ENCODE measurements around the gene BAIAP2. TPM values are rescaled to one million over a fixed set of nuclear protein-coding genes. Genes with fewer than 3 reads are reported as not detected.
A peak's percentile ranks its signal among the peaks of the same experiment; 100 is the strongest.

The BAIAP2 gene
- total and polyA plus RNA-seq, 2 of the 13 experiments (the other 11 are each of a cell fraction or from before 2014, with no cell fraction given): 22.5 to 24.0 TPM

GRCh38 chr17:80987941-80988461 lies 47.0 kb upstream of the BAIAP2 start:
- POLR2A ChIA-PET: interaction anchor here (0.7 to 2.1 kb wide), 10 partner anchors 9 to 1050 kb away, joined by 3 to 6 read pairs (median 4); partner anchors contain the start of gene CEP131
- H2AFZ ChIP-seq (ENCODE audit: low read length): no peak overlapping the region
- FAIRE-seq: no peak
- peaks cover 67% of the 10 kb centered on the region for H3K4me1 ChIP-seq (ENCODE audit: insufficient read depth, low read length)
- H3K27me3 ChIP-seq (ENCODE audit: control insufficient read depth in 1 of 2, insufficient read depth in 2 of 2, low read length in 2 of 2): peaks cover 3 to 45% of the 10 kb centered on the region in 2 experiments; a peak in 4 of 5 replicates
- H3K27ac ChIP-seq (ENCODE audit: extremely low read length, insufficient read depth, low read length): no peak overlapping the region
- CTCF ChIA-PET (ENCODE audit: low intra/inter-chr PET ratio, low total read pairs): interaction anchor here (2.9 kb wide), 1 partner anchor 114 kb away, joined by 39 read pairs; no protein-coding TSS in a partner anchor
- H3K9me3 ChIP-seq (ENCODE audit: low read length): no peaks in the 10 kb centered on the region
- peak; percentile 8 for ATAC-seq
- no peaks in the 10 kb centered on the region for H4K20me1 ChIP-seq (ENCODE audit: insufficient read depth, low read length)
- peak; percentile 51 for DNase-seq (ENCODE audit: low spot score)
- H3K9ac ChIP-seq (ENCODE audit: insufficient read depth, low read depth, low read length): peak overlapping the region; percentile 35
- no peaks in the 10 kb centered on the region for H3K79me2 ChIP-seq (ENCODE audit: insufficient read depth, low read length)
- WGBS (ENCODE audit: low lambda C conversion rate): 3% methylated on average over 6 of the region's 16 CpGs
- BruUV-seq (replicated peaks): no TSS peak
- no peaks in the 10 kb centered on the region for H3K36me3 ChIP-seq (replicated peaks in 1 of 2; ENCODE audit: control insufficient read depth in 1 of 2, insufficient read depth in 2 of 2, low read length in 2 of 2)
- H3K4me3 ChIP-seq (replicated peaks in 1 of 3; ENCODE audit: insufficient read depth in 1 of 3, low read depth in 2 of 3, low read length in 3 of 3): peak overlapping the region; percentile 19 to 74 (median 21)
- in situ Hi-C loops (cut with HindIII; ENCODE audit: extremely low pct_ligation_motif_present, low pct_unique_long_range_greater_than_20kb) (loop anchor here (5.0 kb wide), 1 partner anchor 109 kb away; no protein-coding TSS in a partner anchor), intact Hi-C loops (cut with micrococcal nuclease; ENCODE audit: unreplicated experiment) (no loop called here)
- peak overlapping the region; percentile 88 for H3K4me2 ChIP-seq (ENCODE audit: low read depth, low read length)
- TF ChIP-seq PBX3 (CRISPR knock-in tag; IDR thresholded peaks at IDR 0.05; ENCODE audit: borderline replicate concordance) (no peak), CCDC6 (CRISPR knock-in tag; IDR thresholded peaks at IDR 0.05) (no peak; the same call in 1 of the 2 replicates), ELF1 (CRISPR knock-in tag; IDR thresholded peaks at IDR 0.05) (0 out of 2 replicates have a peak, but pooled peaks have one; percentile 11), ZNF672 (CRISPR knock-in tag; IDR thresholded peaks at IDR 0.05) (no peak), ZHX1 (CRISPR knock-in tag; IDR thresholded peaks at IDR 0.05; ENCODE audit: low read depth) (no peak), ZNF629 (CRISPR knock-in tag; conservative IDR thresholded peaks at IDR 0.05) (no peak), JUN (CRISPR knock-in tag; IDR thresholded peaks at IDR 0.05) (no peak), NFKBIZ (CRISPR knock-in tag; IDR thresholded peaks at IDR 0.05) (no peak), ZNF644 (CRISPR knock-in tag; IDR thresholded peaks at IDR 0.05; ENCODE audit: low read depth) (no peak), ONECUT2 (CRISPR knock-in tag; IDR thresholded peaks at IDR 0.05) (no peak), ZNF782 (CRISPR knock-in tag; IDR thresholded peaks at IDR 0.05; ENCODE audit: borderline replicate concordance) (no peak), NFYC (CRISPR knock-in tag; IDR thresholded peaks at IDR 0.05) (no peak), BRCA1 (CRISPR knock-in tag; IDR thresholded peaks at IDR 0.05) (no peak), THAP11 (CRISPR knock-in tag; IDR thresholded peaks at IDR 0.05) (peak; percentile 39; the same call in 1 of the 2 replicates), ZNF333 (CRISPR knock-in tag; IDR thresholded peaks at IDR 0.05; ENCODE audit: borderline replicate concordance) (no peak), HES4 (CRISPR knock-in tag; IDR thresholded peaks at IDR 0.05; ENCODE audit: borderline replicate concordance) (0 out of 2 replicates have a peak, but pooled peaks have one; percentile 32), GATAD1 (CRISPR knock-in tag; IDR thresholded peaks at IDR 0.05) (peak; percentile 82), ASH2L (IDR thresholded peaks at IDR 0.05; ENCODE audit: insufficient read length, low read depth, low read length) (no peak), ZC3H13 (CRISPR knock-in tag; IDR thresholded peaks at IDR 0.05) (no peak), KMT2A (CRISPR knock-in tag; IDR thresholded peaks at IDR 0.05) (0 out of 2 replicates have a peak, but pooled peaks have one; percentile 38), HOXA3 (CRISPR knock-in tag; IDR thresholded peaks at IDR 0.05) (0 out of 2 replicates have a peak, but pooled peaks have one; percentile 22), ZMYM2 (CRISPR knock-in tag; IDR thresholded peaks at IDR 0.05) (no peak), PITX1 (CRISPR knock-in tag; IDR thresholded peaks at IDR 0.05) (no peak), ZNF839 (CRISPR knock-in tag; IDR thresholded peaks at IDR 0.05; ENCODE audit: borderline replicate concordance) (peak; percentile 30; the same call in 1 of the 2 replicates)
